Measurements from ENCODE around the gene ACTG2.

Gene ACTG2

GRCh38 chr2:73893764-73894474, 1.1 kb downstream of the ACTG2 start:
- TF ChIP-seq CTCF (IDR thresholded peaks at IDR 0.05; ENCODE audit: low read depth, low read length, missing control alignments), result no peak
- no peak overlapping the region for H3K4me3 ChIP-seq (replicated peaks; ENCODE audit: low read depth, low read length)
- no peak for DNase-seq (ENCODE audit: extremely low read depth, low read depth)

- no peak for TF ChIP-seq CTCF (IDR thresholded peaks at IDR 0.05; ENCODE audit: low read depth, low read length, missing control alignments)
- no peak overlapping the region for H3K4me3 ChIP-seq (replicated peaks; ENCODE audit: low read depth, low read length)
Measured at GRCh38 chr2:73894475-73894850, 1.7 kb downstream of the ACTG2 start.

GRCh38 chr2:73894877-73895276, 2.1 kb downstream of the ACTG2 start:
- DNase-seq (ENCODE audit: extremely low read depth, low read depth), result no peak
- no peak overlapping the region for H3K4me3 ChIP-seq (replicated peaks; ENCODE audit: low read depth, low read length)
- no peak for TF ChIP-seq CTCF (IDR thresholded peaks at IDR 0.05; ENCODE audit: low read depth, low read length, missing control alignments)

More at GRCh38 chr2:73894475-73894850, 1.7 kb downstream of the ACTG2 start:
- no peak for DNase-seq (ENCODE audit: extremely low read depth, low read depth)

DNA sequence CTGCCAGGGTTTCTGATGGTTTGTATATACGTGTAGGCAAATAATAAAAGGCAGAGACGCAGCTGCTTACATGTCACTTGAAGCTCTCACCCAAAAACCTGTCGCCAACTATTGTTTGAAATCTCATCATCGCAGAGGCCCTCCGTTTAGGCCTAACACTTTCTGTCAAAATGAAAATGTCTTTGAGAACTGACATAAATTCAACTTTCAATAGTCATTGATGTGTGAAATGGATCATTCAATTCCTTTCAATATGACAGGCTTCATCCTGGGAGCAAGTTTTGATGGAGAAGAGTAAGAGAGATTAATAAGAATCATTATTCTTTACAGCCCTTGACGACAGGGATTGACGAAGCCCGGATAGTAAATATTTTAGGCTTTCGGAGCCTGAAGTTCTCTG, 2.7 kb downstream of the ACTG2 start:
- DNase-seq (ENCODE audit: extremely low read depth, low read depth), result no peak
- H3K4me3 ChIP-seq (replicated peaks; ENCODE audit: low read depth, low read length), result no peak overlapping the region
- TF ChIP-seq CTCF (IDR thresholded peaks at IDR 0.05; ENCODE audit: low read depth, low read length, missing control alignments), result no peak

DNA sequence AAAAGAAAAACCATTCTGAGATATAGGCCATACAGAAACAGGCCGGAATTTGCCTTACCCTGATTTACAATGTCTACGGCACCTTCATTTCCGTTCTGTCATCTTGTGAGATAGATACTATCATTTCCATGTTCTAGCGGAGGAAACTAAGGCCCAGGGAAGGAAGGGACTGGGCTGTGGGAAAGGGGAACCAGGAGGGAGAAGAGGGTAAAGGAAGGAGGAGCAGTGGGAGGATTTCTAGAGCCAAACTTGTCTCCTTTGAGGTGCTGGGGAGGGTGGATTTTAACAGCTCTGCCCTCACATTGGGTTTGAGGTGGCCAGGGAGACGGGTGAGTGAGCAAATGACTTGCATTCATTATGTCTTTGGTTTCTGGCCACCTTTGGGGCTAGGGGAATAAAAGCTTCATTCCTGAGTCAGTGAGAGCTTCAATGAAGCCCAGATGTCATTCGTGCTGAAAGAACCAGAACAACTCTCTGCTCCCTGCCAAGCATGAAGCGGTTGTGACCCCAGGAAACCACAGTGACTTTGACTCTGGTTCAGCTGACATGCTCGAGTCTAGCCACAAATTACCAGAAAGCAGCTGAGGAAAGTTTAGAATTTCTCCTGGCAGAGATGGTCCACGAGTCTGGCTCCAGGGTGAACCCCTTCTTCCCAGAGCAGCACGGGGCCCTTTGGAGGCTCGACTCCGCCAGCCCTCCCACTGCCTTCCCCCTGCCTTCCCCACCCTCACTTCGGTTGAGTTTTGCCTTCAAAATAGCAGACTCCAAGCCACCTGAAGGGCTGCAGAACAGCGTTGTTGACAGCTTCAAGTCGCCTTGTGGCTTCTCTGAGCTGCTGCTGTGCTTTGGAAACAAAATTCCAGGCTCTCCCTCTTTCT, 3.8 kb downstream of the ACTG2 start:
- peak; percentile 85 for DNase-seq (ENCODE audit: extremely low read depth, low read depth)
- TF ChIP-seq CTCF (IDR thresholded peaks at IDR 0.05; ENCODE audit: low read depth, low read length, missing control alignments), result no peak
- H3K4me3 ChIP-seq (replicated peaks; ENCODE audit: low read depth, low read length), result no peak overlapping the region

DNA sequence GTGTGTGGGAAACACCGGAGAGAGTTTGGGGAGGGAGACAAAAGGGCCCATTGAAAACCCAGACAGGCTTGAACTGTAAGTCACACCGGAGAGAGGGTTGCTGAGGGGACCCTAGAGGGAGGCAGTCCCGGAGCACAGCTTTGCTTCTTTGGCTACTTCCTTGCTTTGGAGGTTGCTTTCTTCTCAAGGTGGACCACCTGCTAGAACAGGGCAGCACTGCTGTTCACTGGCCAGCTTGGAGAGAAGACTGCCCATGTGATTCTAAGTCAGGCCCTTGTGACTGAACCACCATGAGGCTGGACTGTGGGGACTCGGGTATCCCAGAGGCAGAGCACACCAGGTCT, 4.4 kb downstream of the ACTG2 start:
- no peak overlapping the region for H3K4me3 ChIP-seq (replicated peaks; ENCODE audit: low read depth, low read length)
- DNase-seq (ENCODE audit: extremely low read depth, low read depth), result no peak
- TF ChIP-seq CTCF (IDR thresholded peaks at IDR 0.05; ENCODE audit: low read depth, low read length, missing control alignments), result no peak
